Measurements from ENCODE around the gene CHDH.

CHDH gene

DNA sequence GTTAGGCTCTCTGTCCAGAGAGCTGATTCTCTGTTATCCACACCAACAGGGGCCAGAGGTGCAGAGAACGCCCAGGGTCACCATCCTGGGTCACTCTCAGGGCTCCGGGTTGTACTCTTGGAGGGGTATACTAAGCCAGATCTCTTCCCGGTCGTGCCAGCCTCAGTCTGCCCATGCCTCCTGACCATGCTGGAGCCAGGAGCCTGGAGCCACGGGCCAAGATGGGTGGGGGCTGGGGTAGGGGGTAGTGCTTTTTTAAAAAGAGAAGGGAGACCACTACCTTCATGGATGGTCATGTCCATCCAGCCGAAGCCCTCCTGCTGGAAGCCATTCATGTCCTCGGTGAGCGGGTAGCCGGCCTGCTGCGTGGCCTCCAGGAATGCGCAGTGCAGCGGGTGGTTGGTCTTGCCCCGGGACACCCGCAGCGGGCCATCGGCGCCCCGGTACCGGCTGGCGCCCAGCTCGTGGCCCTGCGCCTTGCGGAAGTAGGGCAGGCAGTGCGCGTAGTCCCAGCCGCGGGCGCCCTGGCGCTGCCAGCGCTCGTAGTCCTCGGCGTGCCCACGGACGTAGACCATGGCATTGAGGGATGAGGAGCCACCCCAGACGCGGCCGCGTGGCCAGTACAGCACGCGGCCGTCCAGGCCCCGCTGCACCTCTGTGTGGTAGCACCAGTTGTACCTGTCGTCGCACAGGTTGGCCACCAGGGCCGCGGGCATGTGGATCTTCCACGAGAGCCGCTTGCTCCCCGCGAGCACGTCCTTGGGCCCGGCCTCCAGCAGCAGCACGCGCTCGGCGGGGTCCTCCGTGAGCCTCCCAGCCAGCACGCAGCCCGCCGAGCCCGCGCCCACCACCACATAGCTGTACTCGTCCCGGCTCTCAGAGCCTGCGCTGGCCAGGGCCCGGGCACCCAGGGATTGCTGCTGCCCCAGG, 22.9 kb downstream of the CHDH start:
- no peak for DNase-seq

GRCh38 chr3:53822331-53822741, 23.9 kb downstream of the CHDH start:
- no peak for DNase-seq

DNA sequence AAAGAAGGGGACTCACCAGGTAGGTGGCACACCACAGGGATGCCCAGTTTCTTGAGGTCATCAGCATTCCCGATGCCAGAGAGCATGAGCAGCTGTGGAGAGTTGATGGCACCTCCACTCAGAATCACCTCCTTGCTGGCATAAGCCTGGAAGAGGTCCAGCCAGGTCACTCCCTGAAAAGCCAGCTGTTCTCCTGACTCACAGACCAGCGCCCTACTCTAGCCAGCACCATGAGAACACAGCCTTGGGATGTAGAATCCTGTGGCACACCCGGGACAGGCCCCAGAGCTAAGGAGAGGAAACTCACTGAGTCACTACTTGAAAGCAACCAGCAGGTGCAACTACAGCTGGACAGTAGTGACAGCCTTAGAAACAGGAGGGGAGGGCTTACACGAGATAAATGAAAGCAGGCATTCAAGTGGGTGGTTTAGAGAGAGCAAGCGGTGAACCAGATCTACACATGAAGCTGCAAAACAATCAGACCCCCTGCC, 24.5 kb downstream of the CHDH start:
- no peak for DNase-seq

GRCh38 chr3:53820756-53821580, 25.3 kb downstream of the CHDH start:
- no peak for DNase-seq

GRCh38 chr3:53820084-53820483, 26.1 kb downstream of the CHDH start:
- no peak for DNase-seq

- DNase-seq: no peak
Observed at GRCh38 chr3:53819163-53819868, 26.9 kb downstream of the CHDH start.

- DNase-seq: no peak
Observed at GRCh38 chr3:53818221-53819162, 27.7 kb downstream of the CHDH start.

GRCh38 chr3:53817809-53818208, 28.4 kb downstream of the CHDH start:
- no peak for DNase-seq

GRCh38 chr3:53817211-53817610, 29.0 kb downstream of the CHDH start:
- DNase-seq: no peak

- DNase-seq: no peak
Observed at GRCh38 chr3:53816425-53816824, 29.8 kb downstream of the CHDH start.

- DNase-seq: no peak
Observed at GRCh38 chr3:53815651-53816050, 30.6 kb downstream of the CHDH start.

DNA sequence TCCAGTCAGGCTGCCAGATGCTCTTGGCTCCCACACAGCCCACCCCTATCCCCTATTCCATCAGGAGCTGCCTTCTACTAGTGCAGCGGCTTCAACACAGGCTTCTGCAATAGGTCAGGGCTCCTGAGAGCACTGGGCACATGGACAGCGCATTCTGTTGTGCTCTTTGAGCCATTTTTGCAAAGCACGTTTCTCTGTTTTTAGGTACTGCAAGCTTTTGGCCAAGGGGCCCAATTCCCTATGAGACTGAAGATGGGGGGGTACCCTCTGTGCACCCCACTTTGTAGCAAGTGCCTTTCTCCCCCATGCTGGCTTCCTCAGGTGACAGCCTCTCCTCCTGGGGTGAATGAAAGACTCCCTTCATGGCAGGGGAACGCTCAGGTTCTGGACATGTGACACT, 31.2 kb downstream of the CHDH start:
- DNase-seq: no peak

GRCh38 chr3:53813876-53814275, 32.3 kb downstream of the CHDH start:
- no peak for DNase-seq

DNA sequence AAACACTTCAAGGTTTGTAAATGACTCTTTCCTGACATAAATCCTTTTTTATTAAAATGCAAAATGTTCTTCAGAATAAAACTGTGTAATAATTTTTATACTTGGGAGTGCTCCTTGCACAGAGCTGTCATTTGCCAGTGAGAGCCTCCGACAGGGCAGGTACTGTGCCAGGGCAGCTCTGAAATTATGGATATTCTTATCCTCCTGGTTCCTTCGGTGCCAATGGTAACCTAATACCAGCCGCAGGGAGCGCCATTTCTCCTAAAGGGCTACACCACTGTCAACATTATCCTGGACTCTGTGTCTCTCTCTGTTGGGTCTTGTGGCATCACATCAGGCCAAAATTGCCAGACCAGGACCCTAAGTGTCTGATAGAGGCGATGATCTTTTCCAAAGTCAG, 33.0 kb downstream of the CHDH start:
- DNase-seq: no peak

GRCh38 chr3:53812434-53812833, 33.8 kb downstream of the CHDH start:
- DNase-seq: no peak

GRCh38 chr3:53811143-53811927, 34.9 kb downstream of the CHDH start:
- no peak for DNase-seq

- no peak for DNase-seq
Observed at GRCh38 chr3:53809764-53810400, 36.3 kb downstream of the CHDH start.

DNA sequence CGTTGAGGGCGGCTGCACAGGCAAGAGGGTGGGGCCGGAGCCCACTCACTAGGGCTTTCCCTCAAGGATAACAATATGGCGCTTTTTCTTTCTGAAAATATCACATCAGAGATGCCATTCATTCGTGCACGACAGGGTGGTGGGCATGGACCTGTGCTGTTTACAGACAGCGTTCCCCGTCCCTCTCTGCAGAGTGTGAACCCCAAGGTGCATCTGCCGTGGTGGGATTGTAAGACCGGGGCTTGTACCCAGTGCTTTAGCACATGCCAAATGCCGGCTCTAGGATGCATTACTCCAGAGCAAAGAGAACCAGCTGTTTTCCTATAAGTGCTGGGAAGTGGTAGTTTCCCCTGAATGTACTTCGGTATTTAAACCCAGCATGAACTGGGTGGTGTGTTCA, 37.0 kb downstream of the CHDH start:
- DNase-seq: no peak

GRCh38 chr3:53808496-53808895, 37.7 kb downstream of the CHDH start:
- DNase-seq: no peak

GRCh38 chr3:53807117-53807810, 39.0 kb downstream of the CHDH start:
- DNase-seq: no peak

Measured in activated effector memory CD4-positive, alpha-beta T cell treated with Interleukin-2 at 50 U/mL for 16 hours (primary cell).